Activated CD8-positive, alpha-beta T cell treated with anti-CD3 and anti-CD28 coated beads for 36 hours (primary cell): ENCODE results near the gene MAP4K4. TPM values are rescaled to one million over a fixed set of nuclear protein-coding genes. Genes with fewer than 3 reads are reported as not detected.

Source experiments
- ATAC-seq: fragments of 200-7000 bp; cut with Tn5 transposase; one replicate; pipeline ENCODE4 v1.10.0; 2021; ENCODE audit warnings: mild to moderate bottlenecking, moderate library complexity
- CTCF ChIA-PET: fragments of 350-600 bp; sonication (Branson Sonifier 250); formaldehyde crosslinking; loops from one replicate; lab custom pipeline; 2021; ENCODE audit warnings: antibody characterized with exemption; lab: Charles Lee
- POLR2A ChIA-PET: fragments of 350-600 bp; sonication (Branson Sonifier 250); formaldehyde crosslinking; loops from one replicate; lab custom pipeline; 2021; ENCODE audit warnings: antibody characterized with exemption; lab: Charles Lee
- DNase-seq: peaks from one replicate; pipeline ENCODE4 v3.0.0-alpha.2; 2020
- H3K27ac Mint-ChIP-seq: one replicate; pipeline ENCODE4 v1.8.0; 2021; ENCODE audit warnings: mild to moderate bottlenecking, mixed read lengths
- H3K27me3 Mint-ChIP-seq: one replicate; pipeline ENCODE4 v1.8.0; 2021; ENCODE audit warnings: mixed read lengths
- H3K36me3 Mint-ChIP-seq: one replicate; pipeline ENCODE4 v1.8.0; 2021; ENCODE audit warnings: low read depth, mixed read lengths
- H3K4me1 Mint-ChIP-seq: one replicate; pipeline ENCODE4 v1.8.0; 2021; ENCODE audit warnings: low read depth, mixed read lengths
- H3K4me3 Mint-ChIP-seq: one replicate; pipeline ENCODE4 v1.8.0; 2021; ENCODE audit warnings: mild to moderate bottlenecking, moderate library complexity, mixed read lengths
- H3K9me3 Mint-ChIP-seq: one replicate; pipeline ENCODE4 v1.8.0; 2021; ENCODE audit warnings: mixed read lengths
- CTCF ChIP-seq: fragments of 200-600 bp; IDR thresholded peaks from one replicate; pipeline ENCODE4 v1.8.0; 2022; ENCODE audit warnings: antibody characterized with exemption, mild to moderate bottlenecking
- intact Hi-C: fragments of 100-400 bp; cut with micrococcal nuclease; formaldehyde crosslinking; loops from one replicate; pipeline ENCODE4 v1.10.0; 2022
- total RNA-seq, 2 experiments: library from RNA; stranded (reverse); gene quantifications; one replicate each; pipeline ENCODE4 v1.2.3, GENCODE V29; 2021

Gene MAP4K4
- total RNA-seq, 2 experiments from 2014 or later = 26.3 to 27.3 TPM

DNA sequence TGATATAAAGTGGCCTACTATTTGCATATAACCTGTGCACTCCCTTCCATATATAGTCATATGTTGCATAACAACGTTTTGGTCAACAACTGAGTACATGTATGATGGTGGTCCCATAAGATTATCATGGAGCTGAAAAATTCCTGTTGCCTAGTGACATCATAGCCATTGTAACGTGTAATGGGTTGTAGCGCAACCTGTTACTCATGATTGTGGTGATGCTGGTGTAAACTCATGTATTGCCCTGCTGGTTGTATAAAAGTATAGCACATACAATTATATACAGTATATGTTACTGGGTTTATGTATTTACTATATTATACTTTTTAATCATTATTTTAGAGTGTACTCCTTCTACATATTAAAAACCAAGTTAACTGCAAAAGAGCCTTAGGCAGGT, 149.5 kb downstream of the MAP4K4 start:
- no peaks in the 10 kb centered on the region for H3K27me3 Mint-ChIP-seq
- intact Hi-C loops = no loop called here
- DNase-seq (no peak), ATAC-seq (no peak)
- peaks cover 10% of the 10 kb centered on the region for H3K4me1 Mint-ChIP-seq
- H3K27ac Mint-ChIP-seq = no peak overlapping the region
- no peak overlapping the region for H3K4me3 Mint-ChIP-seq
- CTCF ChIA-PET = interaction anchor here (1.1 to 1.7 kb wide), 7 partner anchors 8 to 505 kb away, joined by 3 to 13 read pairs (median 4); no protein-coding TSS in a partner anchor
- TF ChIP-seq CTCF = no peak
- H3K36me3 Mint-ChIP-seq = peaks cover 6% of the 10 kb centered on the region
- POLR2A ChIA-PET = interaction anchor here (0.7 kb wide), 1 partner anchor 206 kb away, joined by 3 read pairs; no protein-coding TSS in a partner anchor
- H3K9me3 Mint-ChIP-seq = no peaks in the 10 kb centered on the region

DNA sequence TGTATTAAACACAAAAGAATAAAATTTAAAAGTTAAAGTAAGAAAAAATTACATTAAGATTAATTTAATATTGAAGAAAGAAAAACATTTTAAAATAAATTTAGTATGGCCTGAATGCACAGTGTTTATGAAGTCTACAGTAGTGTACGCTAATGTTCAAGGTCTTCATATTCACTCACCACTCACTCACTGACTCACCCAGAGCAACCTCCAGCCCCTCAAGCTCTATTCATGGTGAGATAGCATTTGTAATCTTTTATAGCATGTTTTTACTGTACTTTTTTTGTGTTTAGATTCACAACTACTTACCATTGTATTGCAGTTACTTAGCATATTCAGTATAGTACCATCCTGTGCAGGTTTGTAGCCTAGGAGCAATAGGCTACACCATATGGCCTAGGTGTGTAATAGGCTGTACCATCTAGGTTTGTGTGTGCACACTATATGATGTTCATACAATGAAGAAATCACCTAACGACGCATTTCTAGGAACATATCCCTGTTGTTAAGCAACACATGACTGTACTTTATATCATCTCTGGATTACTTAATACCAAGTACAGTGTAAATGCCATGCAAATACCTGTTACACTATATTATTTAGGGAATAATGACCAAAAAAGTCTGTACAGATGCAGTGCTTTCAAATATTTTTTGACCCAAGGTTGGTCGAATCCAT, 150.3 kb downstream of the MAP4K4 start:
- Mint-ChIP-seq H3K36me3 (peaks cover 4% of the 10 kb centered on the region), H3K4me1 (peaks cover 1% of the 10 kb centered on the region), H3K9me3 (no peaks in the 10 kb centered on the region), H3K27ac (no peak overlapping the region), H3K4me3 (no peak overlapping the region), H3K27me3 (no peaks in the 10 kb centered on the region)
- intact Hi-C loops = no loop called here
- ChIA-PET POLR2A (interaction anchor here (0.7 kb wide), 1 partner anchor 207 kb away, joined by 3 read pairs; no protein-coding TSS in a partner anchor), CTCF (interaction anchor here (1.1 to 1.7 kb wide), 3 partner anchors 24 to 506 kb away, joined by 3 to 8 read pairs (median 3); no protein-coding TSS in a partner anchor)
- DNase-seq (no peak), ATAC-seq (no peak)
- TF ChIP-seq CTCF = no peak

GRCh38 chr2:101848769-101849410, 151.4 kb downstream of the MAP4K4 start:
- Mint-ChIP-seq H3K27me3 (no peaks in the 10 kb centered on the region), H3K4me1 (no peaks in the 10 kb centered on the region), H3K27ac (no peak overlapping the region), H3K4me3 (no peak overlapping the region), H3K9me3 (no peaks in the 10 kb centered on the region), H3K36me3 (peaks cover 3% of the 10 kb centered on the region)
- ChIA-PET POLR2A (no interaction called here), CTCF (interaction anchor here (1.7 kb wide), 1 partner anchor 35 kb away, joined by 4 read pairs; no protein-coding TSS in a partner anchor)
- no peak for TF ChIP-seq CTCF
- intact Hi-C loops = no loop called here
- ATAC-seq (no peak), DNase-seq (no peak)

GRCh38 chr2:101850450-101850849, 152.9 kb downstream of the MAP4K4 start:
- H3K4me3 Mint-ChIP-seq = no peak overlapping the region
- ChIA-PET POLR2A (no interaction called here), CTCF (interaction anchor here (1.2 to 1.9 kb wide), 7 partner anchors 10 to 431 kb away, joined by 3 to 8 read pairs (median 5); no protein-coding TSS in a partner anchor)
- H3K27ac Mint-ChIP-seq = no peak overlapping the region
- ATAC-seq = no peak
- H3K4me1 Mint-ChIP-seq = no peaks in the 10 kb centered on the region
- no peaks in the 10 kb centered on the region for H3K27me3 Mint-ChIP-seq
- DNase-seq = no peak
- H3K36me3 Mint-ChIP-seq = peaks cover 1% of the 10 kb centered on the region
- TF ChIP-seq CTCF = no peak
- no peaks in the 10 kb centered on the region for H3K9me3 Mint-ChIP-seq
- intact Hi-C loops = no loop called here

- intact Hi-C loops = no loop called here
- ATAC-seq (no peak), DNase-seq (no peak)
- no peaks in the 10 kb centered on the region for H3K4me1 Mint-ChIP-seq
- H3K36me3 Mint-ChIP-seq = peaks cover 4% of the 10 kb centered on the region
- ChIA-PET CTCF (interaction anchor here (1.1 to 1.9 kb wide), 8 partner anchors 10 to 508 kb away, joined by 3 to 8 read pairs (median 4); partner anchors contain the start of gene CREG2), POLR2A (no interaction called here)
- H3K4me3 Mint-ChIP-seq = no peak overlapping the region
- no peak overlapping the region for H3K27ac Mint-ChIP-seq
- no peaks in the 10 kb centered on the region for H3K27me3 Mint-ChIP-seq
- no peaks in the 10 kb centered on the region for H3K9me3 Mint-ChIP-seq
- TF ChIP-seq CTCF = no peak
Measured at GRCh38 chr2:101850991-101851390, 153.5 kb downstream of the MAP4K4 start.
